SK-N-MC (cell line): Measurements from ENCODE around the gene FAM210A.

ENCODE experiments used
- EZH2 ChIP-seq: fragments of 200-600 bp; sonication (generic); IDR thresholded peaks from one replicate; pipeline ENCODE4 v1.6.1; 2017; ENCODE audit warnings: antibody characterized with exemption
- POLR2AphosphoS5 ChIP-seq: IDR thresholded peaks from 2 replicates; pipeline ENCODE4 v1.6.1; 2012; ENCODE audit warnings: mild to moderate bottlenecking, low read depth, low read length, borderline replicate concordance

- no peak for TF ChIP-seq EZH2
- no peak for TF ChIP-seq POLR2AphosphoS5
Measured at GRCh38 chr18:13710414-13710831, 15.9 kb downstream of the FAM210A start.
